HCT116 (cell line): Measurements from ENCODE around the gene ATP5F1D.

ENCODE experiments used
- CEBPB ChIP-seq: IDR thresholded peaks from 2 replicates; pipeline ENCODE4 v1.6.1; 2012; ENCODE audit warnings: low read depth
- CTCF ChIP-seq, 3 experiments: fragments of 200-600 bp in 1 of 3; sonication (generic) in 1 of 3; IDR thresholded peaks in 2 of 3; conservative IDR thresholded peaks in 1 of 3; 2 replicates each; pipeline ENCODE4 v1.5.1; 2012 to 2017; ENCODE audit warnings: low read depth in 2 of 3, low read length in 2 of 3, antibody characterized with exemption in 1 of 3, borderline replicate concordance in 1 of 3, control low read depth in 1 of 3, mild to moderate bottlenecking in 1 of 3, mixed read lengths in 1 of 3, mixed run types in 1 of 3, moderate library complexity in 1 of 3; ENCODE audit not compliant: insufficient read depth in 1 of 3
- EZH2phosphoT487 ChIP-seq: fragments of 200-600 bp; IDR thresholded peaks from 2 replicates; pipeline ENCODE4 v1.6.1; 2018; ENCODE audit warnings: antibody characterized with exemption, borderline replicate concordance
- POLR2AphosphoS5 ChIP-seq: IDR thresholded peaks from 2 replicates; pipeline ENCODE4 v1.6.1; 2011; ENCODE audit warnings: mild to moderate bottlenecking, low read depth, low read length, moderate library complexity
- SP1 ChIP-seq: IDR thresholded peaks from 2 replicates; pipeline ENCODE4 v1.6.1; 2012; ENCODE audit warnings: low read depth
- ZNF274 ChIP-seq: fragments of 200-500 bp; sonication (Bioruptor generic); IDR thresholded peaks from 2 replicates; pipeline ENCODE4 v1.6.1; 2014; ENCODE audit warnings: mild to moderate bottlenecking, low read depth, low read length, inconsistent platforms
- TF ChIP-seq, protein P1 (sequence below): IDR thresholded peaks from 2 replicates; pipeline ENCODE4 v1.6.1; 2012

GRCh38 chr19:1275260-1275975, 33.9 kb downstream of the ATP5F1D start, which contains the start of gene FAM174C:
- TF ChIP-seq SP1, result peak; percentile 81
- no peak for TF ChIP-seq CTCF (IDR thresholded peaks at IDR 0.05 in 2 of 3, conservative IDR thresholded peaks at IDR 0.05 in 1 of 3; ENCODE audit: borderline replicate concordance in 1 of 3, insufficient read depth in 1 of 3, low read depth in 2 of 3, low read length in 2 of 3)
- TF ChIP-seq POLR2AphosphoS5, result peak; percentile 96
- no peak for TF ChIP-seq CEBPB
- TF ChIP-seq, protein P1, sequence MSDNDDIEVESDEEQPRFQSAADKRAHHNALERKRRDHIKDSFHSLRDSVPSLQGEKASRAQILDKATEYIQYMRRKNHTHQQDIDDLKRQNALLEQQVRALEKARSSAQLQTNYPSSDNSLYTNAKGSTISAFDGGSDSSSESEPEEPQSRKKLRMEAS, result peak; percentile 89
- no peak for TF ChIP-seq ZNF274
- TF ChIP-seq EZH2phosphoT487, result no peak
